DND-41 (cell line): ENCODE data around the gene AKAP6.

Experiments
- ATAC-seq: fragments of 200-7000 bp; cut with Tn5 transposase; 3 replicates; pipeline ENCODE4 v1.9.1; 2021; ENCODE audit warnings: low read depth; ENCODE audit not compliant: insufficient read depth
- DNase-seq: peaks from one replicate; pipeline ENCODE4 v3.0.0-alpha.2; 2020
- H2AFZ ChIP-seq: 2 replicates; pipeline ENCODE4 v1.6.0; 2012; ENCODE audit warnings: low read depth, low read length
- H3K27ac ChIP-seq: 2 replicates; pipeline ENCODE4 v1.5.1; 2012; ENCODE audit warnings: low read length, inconsistent platforms
- H3K27me3 ChIP-seq: fragments of 200-600 bp; sonication (generic); 2 replicates; pipeline ENCODE4 v1.6.0; 2012; ENCODE audit warnings: low read length, mild to moderate bottlenecking, inconsistent platforms; ENCODE audit not compliant: insufficient read depth, poor library complexity
- H3K36me3 ChIP-seq: 2 replicates; pipeline ENCODE4 v1.5.1; 2012; ENCODE audit warnings: low read length, inconsistent platforms; ENCODE audit not compliant: insufficient read depth
- H3K4me1 ChIP-seq: 2 replicates; pipeline ENCODE4 v1.5.1; 2012; ENCODE audit warnings: mild to moderate bottlenecking, low read length; ENCODE audit not compliant: insufficient read depth
- H3K4me2 ChIP-seq: 2 replicates; pipeline ENCODE4 v1.6.0; 2012; ENCODE audit warnings: mild to moderate bottlenecking, moderate library complexity, low read length, inconsistent platforms; ENCODE audit not compliant: insufficient read depth
- H3K4me3 ChIP-seq, 2 experiments: fragments of 200-600 bp in 1 of 2; shearing (Covaris generic) in 1 of 2; 2 replicates each; pipeline ENCODE4 v1.5.1; 2012 to 2016; ENCODE audit warnings: inconsistent platforms in 2 of 2, low read length in 2 of 2, mild to moderate bottlenecking in 2 of 2, low read depth in 1 of 2, moderate library complexity in 1 of 2
- H3K79me2 ChIP-seq: 2 replicates; pipeline ENCODE4 v1.6.0; 2012; ENCODE audit warnings: low read length, inconsistent platforms; ENCODE audit not compliant: insufficient read depth
- H3K9ac ChIP-seq: 2 replicates; pipeline ENCODE4 v1.6.0; 2012; ENCODE audit warnings: low read depth, mild to moderate bottlenecking, inconsistent platforms, low read length, moderate library complexity
- H3K9me3 ChIP-seq: 2 replicates; pipeline ENCODE4 v1.5.1; 2012; ENCODE audit warnings: low read length, moderate library complexity, mild to moderate bottlenecking, inconsistent platforms; ENCODE audit not compliant: insufficient read depth, severe bottlenecking
- H4K20me1 ChIP-seq: 2 replicates; pipeline ENCODE4 v1.6.0; 2012; ENCODE audit warnings: low read length; ENCODE audit not compliant: insufficient read depth
- CTCF ChIP-seq: IDR thresholded peaks from 2 replicates; pipeline ENCODE4 v1.5.1; 2012; ENCODE audit warnings: borderline replicate concordance, low read length, moderate library complexity, mild to moderate bottlenecking; ENCODE audit not compliant: poor library complexity, severe bottlenecking; ENCODE audit errors: extremely low read depth
- EZH2 ChIP-seq: IDR thresholded peaks from 3 replicates; pipeline ENCODE4 v1.6.1; 2012; ENCODE audit warnings: borderline replicate concordance, low read depth, mild to moderate bottlenecking, moderate library complexity, low read length, inconsistent platforms; ENCODE audit not compliant: severe bottlenecking

AKAP6 gene

GRCh38 chr14:32435411-32435810 lies 106.3 kb downstream of the AKAP6 start:
- H2AFZ ChIP-seq, result no peak overlapping the region
- no peak overlapping the region for H3K9ac ChIP-seq

GRCh38 chr14:32436993-32437392 lies 107.9 kb downstream of the AKAP6 start:
- H2AFZ ChIP-seq, result no peak overlapping the region
- no peaks in the 10 kb centered on the region for H3K36me3 ChIP-seq
- H3K4me2 ChIP-seq, result no peak overlapping the region
- no peak overlapping the region for H3K4me3 ChIP-seq
- no peaks in the 10 kb centered on the region for H3K4me1 ChIP-seq
- ATAC-seq (no peak), DNase-seq (no peak)
- H3K27ac ChIP-seq, result no peak overlapping the region
- H3K9me3 ChIP-seq, result no peaks in the 10 kb centered on the region
- H3K9ac ChIP-seq, result no peak overlapping the region
- H3K27me3 ChIP-seq, result no peaks in the 10 kb centered on the region
- TF ChIP-seq EZH2 (no peak), CTCF (no peak)
- H3K79me2 ChIP-seq, result no peaks in the 10 kb centered on the region
- H4K20me1 ChIP-seq, result no peaks in the 10 kb centered on the region

More at GRCh38 chr14:32435411-32435810, 106.3 kb downstream of the AKAP6 start:
- Histone ChIP-seq H3K79me2 (no peaks in the 10 kb centered on the region), H4K20me1 (no peaks in the 10 kb centered on the region), H3K4me1 (no peaks in the 10 kb centered on the region), H3K27ac (no peak overlapping the region), H3K4me3 (no peak overlapping the region), H3K27me3 (no peaks in the 10 kb centered on the region), H3K4me2 (no peak overlapping the region), H3K36me3 (no peaks in the 10 kb centered on the region), H3K9me3 (no peaks in the 10 kb centered on the region)
- DNase-seq, result no peak
- no peak for ATAC-seq
- no peak for TF ChIP-seq EZH2
- TF ChIP-seq CTCF, result no peak

- Histone ChIP-seq H3K27me3 (no peaks in the 10 kb centered on the region), H3K4me3 (no peak overlapping the region), H3K79me2 (no peaks in the 10 kb centered on the region), H3K27ac (no peak overlapping the region), H3K9me3 (no peaks in the 10 kb centered on the region), H2AFZ (no peak overlapping the region), H3K4me2 (no peak overlapping the region), H3K9ac (no peak overlapping the region), H3K36me3 (no peaks in the 10 kb centered on the region), H4K20me1 (no peaks in the 10 kb centered on the region), H3K4me1 (no peaks in the 10 kb centered on the region)
- no peak for TF ChIP-seq CTCF
- no peak for TF ChIP-seq EZH2
- ATAC-seq (no peak), DNase-seq (no peak)
Observed at GRCh38 chr14:32438517-32438916, 109.4 kb downstream of the AKAP6 start.
